Measurements from ENCODE around the gene USP53.

The USP53 gene

DNA sequence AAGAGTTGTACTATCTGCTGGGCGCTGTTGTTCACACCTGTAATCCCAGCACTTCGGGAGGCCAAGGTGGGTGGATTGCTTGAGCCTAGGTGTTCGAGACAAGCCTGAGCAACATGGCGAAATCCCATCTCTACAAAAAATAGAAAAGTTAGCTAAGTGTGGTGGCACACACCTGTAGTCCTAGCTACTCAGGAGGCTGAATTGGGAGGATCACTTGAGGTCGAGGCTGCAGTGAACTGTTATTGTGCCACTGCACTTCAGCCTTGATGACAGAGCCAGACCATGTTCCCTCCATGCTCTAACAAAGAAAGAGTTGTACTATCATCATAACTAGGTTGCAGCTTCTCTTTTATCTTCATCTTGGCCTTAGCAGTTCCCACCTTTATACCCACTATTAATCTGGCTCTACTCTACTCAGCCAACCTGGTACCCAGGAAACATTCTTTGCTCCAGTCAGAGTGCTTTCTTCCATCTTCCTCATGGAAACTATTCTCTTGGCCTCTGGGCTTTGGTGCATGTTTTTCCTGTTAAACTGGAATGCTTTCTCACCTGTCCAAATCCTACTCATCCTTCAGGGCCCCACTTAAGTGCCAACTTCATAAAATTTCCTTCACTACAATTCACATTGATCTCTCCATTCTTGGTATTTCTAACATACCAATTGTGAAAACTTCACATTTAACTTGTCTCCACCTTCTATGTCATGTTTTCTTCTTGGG is 91.2 kb downstream of the USP53 start:
- no peak overlapping the region for H2BK15ac ChIP-seq (ENCODE audit: low read depth, poor library complexity, severe bottlenecking)
- H3K27ac ChIP-seq (ENCODE audit: low read length, poor library complexity, severe bottlenecking), result no peak overlapping the region
- H3K4ac ChIP-seq (ENCODE audit: low read depth in 1 of 2, low read length in 2 of 2), result no peak overlapping the region
- H3K9me3 ChIP-seq (ENCODE audit: control insufficient read depth, low read length), result no peaks in the 10 kb centered on the region
- no peak for DNase-seq
- no peak overlapping the region for H3K9ac ChIP-seq (ENCODE audit: low read length)
- H2AFZ ChIP-seq (ENCODE audit: low read depth, low read length), result no peak overlapping the region
- H2AK5ac ChIP-seq (ENCODE audit: low read length, severe bottlenecking), result no peak overlapping the region
- peaks cover 7% of the 10 kb centered on the region for H3K4me1 ChIP-seq (ENCODE audit: control insufficient read depth, insufficient read depth, low read depth, low read length)
- H2BK5ac ChIP-seq (ENCODE audit: low read depth, low read length, poor library complexity, severe bottlenecking), result no peak overlapping the region
- no peak overlapping the region for H4K91ac ChIP-seq (ENCODE audit: low read length)
- H3K18ac ChIP-seq (ENCODE audit: low read depth in 1 of 2, low read length in 2 of 2), result no peak overlapping the region
- H2BK12ac ChIP-seq (ENCODE audit: low read length in 2 of 2), result no peak overlapping the region
- H3K14ac ChIP-seq (ENCODE audit: low read length in 2 of 2), result no peak overlapping the region
- H2BK120ac ChIP-seq (ENCODE audit: low read depth, low read length), result no peak overlapping the region
- WGBS, result 94% methylated on average over 4 of the region's 5 CpGs
- no peak overlapping the region for H3K4me3 ChIP-seq (ENCODE audit: insufficient read depth in 1 of 2, low read depth in 1 of 2, low read length in 2 of 2)
- H3K23ac ChIP-seq (ENCODE audit: low read length in 2 of 2), result no peak overlapping the region
- H3K27me3 ChIP-seq (ENCODE audit: control insufficient read depth in 1 of 2, insufficient read depth in 1 of 2, low read length in 2 of 2), result no peaks in the 10 kb centered on the region
- H3K4me2 ChIP-seq (ENCODE audit: low read length, poor library complexity, severe bottlenecking), result no peak overlapping the region
- H3K36me3 ChIP-seq (ENCODE audit: control insufficient read depth in 1 of 2, insufficient read depth in 2 of 2, low read depth in 1 of 2, low read length in 2 of 2), result no peaks in the 10 kb centered on the region
- no peak overlapping the region for H4K8ac ChIP-seq (ENCODE audit: low read length)
- H3K79me1 ChIP-seq (replicated peaks; ENCODE audit: low read length, poor library complexity, severe bottlenecking), result peaks cover 2% of the 10 kb centered on the region

DNA sequence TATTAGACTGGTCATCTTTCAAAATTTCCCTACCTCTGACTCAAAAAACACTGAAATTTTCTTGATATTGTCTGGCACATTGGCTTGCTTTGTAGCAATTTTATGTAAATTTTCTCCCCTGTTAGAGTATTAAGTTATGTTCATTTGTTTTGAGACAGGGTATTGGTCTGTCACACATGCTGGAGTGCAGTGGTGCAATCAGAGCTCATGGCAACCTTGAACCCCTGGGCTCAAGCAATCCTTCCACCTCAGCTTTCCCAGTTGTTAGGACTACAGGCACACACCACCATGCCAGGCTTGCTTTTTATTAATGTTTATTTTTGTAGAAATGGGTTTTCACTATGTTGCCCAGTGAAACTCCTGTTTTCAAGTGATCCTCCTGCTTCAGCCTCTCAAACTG is 91.9 kb downstream of the USP53 start:
- H3K23ac ChIP-seq (ENCODE audit: low read length in 2 of 2), result no peak overlapping the region
- no peak overlapping the region for H2BK15ac ChIP-seq (ENCODE audit: low read depth, poor library complexity, severe bottlenecking)
- no peaks in the 10 kb centered on the region for H3K9me3 ChIP-seq (ENCODE audit: control insufficient read depth, low read length)
- no peak overlapping the region for H3K4me3 ChIP-seq (ENCODE audit: insufficient read depth in 1 of 2, low read depth in 1 of 2, low read length in 2 of 2)
- H2BK12ac ChIP-seq (ENCODE audit: low read length in 2 of 2), result no peak overlapping the region
- no peaks in the 10 kb centered on the region for H3K36me3 ChIP-seq (ENCODE audit: control insufficient read depth in 1 of 2, insufficient read depth in 2 of 2, low read depth in 1 of 2, low read length in 2 of 2)
- no peak overlapping the region for H4K8ac ChIP-seq (ENCODE audit: low read length)
- H3K4me1 ChIP-seq (ENCODE audit: control insufficient read depth, insufficient read depth, low read depth, low read length), result peaks cover 4% of the 10 kb centered on the region
- H3K14ac ChIP-seq (ENCODE audit: low read length in 2 of 2), result no peak overlapping the region
- H2BK120ac ChIP-seq (ENCODE audit: low read depth, low read length), result no peak overlapping the region
- H3K9ac ChIP-seq (ENCODE audit: low read length), result no peak overlapping the region
- DNase-seq, result no peak
- H3K4ac ChIP-seq (ENCODE audit: low read depth in 1 of 2, low read length in 2 of 2), result no peak overlapping the region
- no peak overlapping the region for H3K4me2 ChIP-seq (ENCODE audit: low read length, poor library complexity, severe bottlenecking)
- no peak overlapping the region for H2AK5ac ChIP-seq (ENCODE audit: low read length, severe bottlenecking)
- no peak overlapping the region for H2BK5ac ChIP-seq (ENCODE audit: low read depth, low read length, poor library complexity, severe bottlenecking)
- no peak overlapping the region for H3K18ac ChIP-seq (ENCODE audit: low read depth in 1 of 2, low read length in 2 of 2)
- H3K27ac ChIP-seq (ENCODE audit: low read length, poor library complexity, severe bottlenecking), result no peak overlapping the region
- no peak overlapping the region for H4K91ac ChIP-seq (ENCODE audit: low read length)
- H3K79me1 ChIP-seq (replicated peaks; ENCODE audit: low read length, poor library complexity, severe bottlenecking), result no peaks in the 10 kb centered on the region
- no peak overlapping the region for H2AFZ ChIP-seq (ENCODE audit: low read depth, low read length)
- no peaks in the 10 kb centered on the region for H3K27me3 ChIP-seq (ENCODE audit: control insufficient read depth in 1 of 2, insufficient read depth in 1 of 2, low read length in 2 of 2)

DNA sequence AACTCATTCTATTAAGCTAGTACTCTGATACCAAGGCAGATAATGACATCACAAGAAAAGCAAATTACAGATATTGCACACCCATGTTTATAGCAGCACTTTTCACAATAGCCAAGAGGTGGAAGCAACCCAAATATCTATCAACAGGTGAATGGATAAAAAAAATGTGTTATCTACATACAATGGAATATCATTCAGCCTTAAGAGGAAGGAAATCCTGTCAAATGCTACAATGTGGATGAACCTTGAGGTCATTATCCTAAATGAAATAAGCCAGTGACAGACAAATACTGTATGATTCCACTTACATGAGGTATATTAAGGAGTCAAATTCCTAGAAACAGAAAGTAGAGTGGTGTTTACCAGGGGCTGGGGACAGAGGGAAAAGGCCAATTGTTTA is 95.1 kb downstream of the USP53 start:
- no peak overlapping the region for H3K4ac ChIP-seq (ENCODE audit: low read depth in 1 of 2, low read length in 2 of 2)
- no peaks in the 10 kb centered on the region for H3K36me3 ChIP-seq (ENCODE audit: control insufficient read depth in 1 of 2, insufficient read depth in 2 of 2, low read depth in 1 of 2, low read length in 2 of 2)
- no peak overlapping the region for H3K23ac ChIP-seq (ENCODE audit: low read length in 2 of 2)
- H3K9me3 ChIP-seq (ENCODE audit: control insufficient read depth, low read length), result no peaks in the 10 kb centered on the region
- H3K27ac ChIP-seq (ENCODE audit: low read length, poor library complexity, severe bottlenecking), result no peak overlapping the region
- no peaks in the 10 kb centered on the region for H3K27me3 ChIP-seq (ENCODE audit: control insufficient read depth in 1 of 2, insufficient read depth in 1 of 2, low read length in 2 of 2)
- no peak overlapping the region for H2BK12ac ChIP-seq (ENCODE audit: low read length in 2 of 2)
- H2AK5ac ChIP-seq (ENCODE audit: low read length, severe bottlenecking), result no peak overlapping the region
- no peak overlapping the region for H4K8ac ChIP-seq (ENCODE audit: low read length)
- H2BK5ac ChIP-seq (ENCODE audit: low read depth, low read length, poor library complexity, severe bottlenecking), result no peak overlapping the region
- DNase-seq, result no peak
- no peak overlapping the region for H3K18ac ChIP-seq (ENCODE audit: low read depth in 1 of 2, low read length in 2 of 2)
- H3K4me3 ChIP-seq (ENCODE audit: insufficient read depth in 1 of 2, low read depth in 1 of 2, low read length in 2 of 2), result no peak overlapping the region
- H4K91ac ChIP-seq (ENCODE audit: low read length), result no peak overlapping the region
- H3K79me1 ChIP-seq (replicated peaks; ENCODE audit: low read length, poor library complexity, severe bottlenecking), result no peaks in the 10 kb centered on the region
- no peak overlapping the region for H2BK120ac ChIP-seq (ENCODE audit: low read depth, low read length)
- no peak overlapping the region for H3K14ac ChIP-seq (ENCODE audit: low read length in 2 of 2)
- no peak overlapping the region for H3K4me2 ChIP-seq (ENCODE audit: low read length, poor library complexity, severe bottlenecking)
- H2BK15ac ChIP-seq (ENCODE audit: low read depth, poor library complexity, severe bottlenecking), result no peak overlapping the region
- peaks cover 1% of the 10 kb centered on the region for H3K4me1 ChIP-seq (ENCODE audit: control insufficient read depth, insufficient read depth, low read depth, low read length)
- no peak overlapping the region for H3K9ac ChIP-seq (ENCODE audit: low read length)
- no peak overlapping the region for H2AFZ ChIP-seq (ENCODE audit: low read depth, low read length)

GRCh38 chr4:119310826-119311225 is 98.3 kb downstream of the USP53 start:
- no peak overlapping the region for H3K14ac ChIP-seq (ENCODE audit: low read length in 2 of 2)
- no peaks in the 10 kb centered on the region for H3K9me3 ChIP-seq (ENCODE audit: control insufficient read depth, low read length)
- H3K4ac ChIP-seq (ENCODE audit: low read depth in 1 of 2, low read length in 2 of 2), result no peak overlapping the region
- H2BK5ac ChIP-seq (ENCODE audit: low read depth, low read length, poor library complexity, severe bottlenecking), result no peak overlapping the region
- no peaks in the 10 kb centered on the region for H3K36me3 ChIP-seq (ENCODE audit: control insufficient read depth in 1 of 2, insufficient read depth in 2 of 2, low read depth in 1 of 2, low read length in 2 of 2)
- no peak overlapping the region for H2AK5ac ChIP-seq (ENCODE audit: low read length, severe bottlenecking)
- H3K9ac ChIP-seq (ENCODE audit: low read length), result no peak overlapping the region
- peaks cover 1% of the 10 kb centered on the region for H3K4me1 ChIP-seq (ENCODE audit: control insufficient read depth, insufficient read depth, low read depth, low read length)
- no peak overlapping the region for H3K27ac ChIP-seq (ENCODE audit: low read length, poor library complexity, severe bottlenecking)
- H2BK12ac ChIP-seq (ENCODE audit: low read length in 2 of 2), result no peak overlapping the region
- no peak overlapping the region for H2BK120ac ChIP-seq (ENCODE audit: low read depth, low read length)
- no peak overlapping the region for H4K8ac ChIP-seq (ENCODE audit: low read length)
- H4K91ac ChIP-seq (ENCODE audit: low read length), result no peak overlapping the region
- H3K4me3 ChIP-seq (ENCODE audit: insufficient read depth in 1 of 2, low read depth in 1 of 2, low read length in 2 of 2), result no peak overlapping the region
- H3K27me3 ChIP-seq (ENCODE audit: control insufficient read depth in 1 of 2, insufficient read depth in 1 of 2, low read length in 2 of 2), result no peaks in the 10 kb centered on the region
- H2BK15ac ChIP-seq (ENCODE audit: low read depth, poor library complexity, severe bottlenecking), result no peak overlapping the region
- no CpG with 5 or more reads among the region's 1 CpG for WGBS
- no peak for DNase-seq
- no peaks in the 10 kb centered on the region for H3K79me1 ChIP-seq (replicated peaks; ENCODE audit: low read length, poor library complexity, severe bottlenecking)
- no peak overlapping the region for H3K18ac ChIP-seq (ENCODE audit: low read depth in 1 of 2, low read length in 2 of 2)
- H3K23ac ChIP-seq (ENCODE audit: low read length in 2 of 2), result no peak overlapping the region
- H2AFZ ChIP-seq (ENCODE audit: low read depth, low read length), result no peak overlapping the region
- H3K4me2 ChIP-seq (ENCODE audit: low read length, poor library complexity, severe bottlenecking), result peak overlapping the region; percentile 37

Data from mesenchymal stem cell (in vitro differentiated cells and primary cell).